ENCODE results near the gene GALNT17. TPM values are rescaled to one million over a fixed set of nuclear protein-coding genes. Genes with fewer than 3 reads are reported as not detected.

Gene GALNT17
- total RNA-seq, 6 donors from 2014 or later, result 5.3 to 26.2 (median 10.1) TPM

- Histone ChIP-seq H3K4me3 (no peak overlapping the region), H3K36me3 (no peaks in the 10 kb centered on the region), H3K27ac (no peak overlapping the region), H3K9me3 (no peaks in the 10 kb centered on the region), H3K4me1 (peaks cover 0 to 6% (median 0%) of the 10 kb centered on the region in 4 donors), H3K27me3 (no peaks in the 10 kb centered on the region)
- TF ChIP-seq POLR2A (IDR thresholded peaks at IDR 0.05) (no peak), CTCF (IDR thresholded peaks at IDR 0.05) (no peak), EP300 (IDR thresholded peaks at IDR 0.05) (no peak), POLR2AphosphoS5 (IDR thresholded peaks at IDR 0.05) (no peak)
- 73% methylated on average over 12 of the region's 12 CpGs for WGBS, 2 donors
- peak in 1 of 2 donors; percentile 23 for DNase-seq
- peak in 1 of 2 donors; percentile 34 for ATAC-seq (ENCODE audit: low FRiP score in 2 of 2)
Observed at GRCh38 chr7:71687286-71687685, 555.3 kb downstream of the GALNT17 start.

DNA sequence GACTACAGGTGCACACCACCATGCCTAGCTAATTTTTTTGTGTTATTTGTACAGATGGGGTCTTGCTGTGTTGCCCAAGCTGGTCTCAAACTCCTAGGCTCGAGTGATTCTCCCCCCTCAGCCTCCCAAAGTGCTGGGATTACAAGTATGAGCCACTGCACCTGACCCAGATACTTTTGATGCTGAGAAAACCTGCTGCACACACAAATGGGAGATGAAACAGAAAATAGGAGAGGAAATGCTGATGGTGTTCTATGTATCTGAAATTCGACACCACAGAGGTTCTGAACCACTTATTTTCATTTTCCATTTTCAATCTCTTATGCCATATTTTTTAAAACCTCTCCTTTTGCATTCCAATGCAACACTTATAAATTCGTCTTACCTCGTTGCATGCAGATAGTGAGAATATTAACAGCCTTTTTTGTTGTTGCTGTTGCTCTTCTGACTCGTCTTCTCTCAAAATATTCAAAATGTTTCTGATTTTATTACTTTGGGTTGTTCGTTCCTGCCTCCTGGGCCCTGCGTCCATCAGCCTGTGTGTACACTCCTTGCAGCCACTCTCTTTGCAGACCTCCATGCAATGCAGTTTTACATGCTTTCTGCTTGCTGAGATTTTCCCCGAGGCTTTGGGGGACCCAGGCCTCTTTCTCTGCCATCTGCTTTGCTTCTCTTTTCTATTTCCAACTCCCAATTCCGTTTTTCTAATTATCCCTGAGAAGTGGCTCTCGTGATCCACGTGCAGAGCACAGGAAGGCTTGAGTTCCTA lies 556.1 kb downstream of the GALNT17 start:
- 63% methylated on average over 11 of the region's 11 CpGs for WGBS, 2 donors
- ATAC-seq (ENCODE audit: low FRiP score in 2 of 2) (no peak), DNase-seq (no peak)
- Histone ChIP-seq H3K4me1 (peaks cover 0 to 3% (median 0%) of the 10 kb centered on the region in 4 donors), H3K9me3 (no peaks in the 10 kb centered on the region), H3K27ac (no peak overlapping the region), H3K27me3 (no peaks in the 10 kb centered on the region), H3K36me3 (no peaks in the 10 kb centered on the region), H3K4me3 (no peak overlapping the region)
- TF ChIP-seq POLR2A (IDR thresholded peaks at IDR 0.05) (no peak), CTCF (IDR thresholded peaks at IDR 0.05) (no peak), EP300 (IDR thresholded peaks at IDR 0.05) (no peak), POLR2AphosphoS5 (IDR thresholded peaks at IDR 0.05) (no peak)

- H3K27me3 ChIP-seq, result no peaks in the 10 kb centered on the region
- DNase-seq, result no peak
- no peak for ATAC-seq (ENCODE audit: low FRiP score in 2 of 2)
- no peaks in the 10 kb centered on the region for H3K9me3 ChIP-seq
- no peak overlapping the region for H3K4me3 ChIP-seq
- no peak overlapping the region for H3K27ac ChIP-seq
- WGBS, 2 donors, result 47 to 48% methylated on average over 1 of the region's 1 CpG
- H3K36me3 ChIP-seq, result no peaks in the 10 kb centered on the region
- H3K4me1 ChIP-seq, result no peaks in the 10 kb centered on the region
- no peak for TF ChIP-seq POLR2AphosphoS5 (IDR thresholded peaks at IDR 0.05)
- no peak for TF ChIP-seq CTCF (IDR thresholded peaks at IDR 0.05)
- no peak for TF ChIP-seq POLR2A (IDR thresholded peaks at IDR 0.05)
- no peak for TF ChIP-seq EP300 (IDR thresholded peaks at IDR 0.05)
Observed at GRCh38 chr7:71691538-71691937, 559.6 kb downstream of the GALNT17 start.

DNA sequence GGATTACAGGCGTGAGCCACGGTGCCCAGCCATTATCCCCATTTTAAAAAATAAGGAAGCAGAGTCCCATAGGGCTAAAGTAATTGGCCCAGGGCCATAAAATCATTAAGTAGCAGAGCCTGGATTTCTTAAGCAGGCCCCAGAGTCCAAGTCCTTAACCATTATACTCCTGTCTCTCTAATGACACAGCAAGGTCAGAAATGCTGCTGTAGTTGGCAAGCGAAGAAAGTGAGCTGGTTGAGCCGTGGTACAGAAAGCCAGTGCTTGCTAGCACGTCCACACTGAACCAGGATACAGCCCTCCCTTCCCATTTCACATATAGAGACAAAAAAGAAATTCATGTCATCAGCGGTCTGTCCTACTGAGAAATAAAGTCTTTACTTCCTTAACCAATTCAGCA lies 562.7 kb downstream of the GALNT17 start:
- WGBS, 2 donors, result 67 to 74% methylated on average over 6 of the region's 6 CpGs
- TF ChIP-seq POLR2AphosphoS5 (IDR thresholded peaks at IDR 0.05) (no peak), EP300 (IDR thresholded peaks at IDR 0.05) (no peak), POLR2A (IDR thresholded peaks at IDR 0.05) (no peak), CTCF (IDR thresholded peaks at IDR 0.05) (no peak)
- Histone ChIP-seq H3K4me1 (no peaks in the 10 kb centered on the region), H3K36me3 (no peaks in the 10 kb centered on the region), H3K27me3 (no peaks in the 10 kb centered on the region), H3K4me3 (no peak overlapping the region), H3K27ac (no peak overlapping the region), H3K9me3 (no peaks in the 10 kb centered on the region)
- DNase-seq, result no peak
- ATAC-seq (ENCODE audit: low FRiP score in 2 of 2), result no peak

DNA sequence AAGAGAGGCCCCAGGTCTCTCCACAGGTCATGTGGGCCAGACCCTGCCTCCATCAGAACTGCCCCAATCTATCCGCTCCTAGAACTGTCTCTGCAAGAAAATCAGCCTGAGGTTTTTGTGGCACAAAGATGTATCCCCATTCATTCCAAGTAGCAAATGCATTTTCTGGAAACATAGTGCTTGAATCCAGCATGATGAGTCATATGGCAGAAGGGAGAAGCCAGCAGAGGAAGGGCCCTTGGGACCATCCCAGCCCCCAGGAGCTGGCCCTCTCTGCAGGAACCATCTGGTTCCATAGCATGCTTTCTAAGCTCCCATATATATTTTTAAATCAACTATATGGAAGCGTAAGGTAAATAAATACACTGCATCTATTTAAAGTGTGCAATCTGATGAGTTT lies 563.2 kb downstream of the GALNT17 start:
- DNase-seq, result no peak
- 81 to 90% methylated on average over 2 of the region's 2 CpGs for WGBS, 2 donors
- no peak overlapping the region for H3K27ac ChIP-seq
- H3K9me3 ChIP-seq, result no peaks in the 10 kb centered on the region
- no peak for ATAC-seq (ENCODE audit: low FRiP score in 2 of 2)
- TF ChIP-seq POLR2A (IDR thresholded peaks at IDR 0.05) (no peak), POLR2AphosphoS5 (IDR thresholded peaks at IDR 0.05) (no peak), EP300 (IDR thresholded peaks at IDR 0.05) (no peak), CTCF (IDR thresholded peaks at IDR 0.05) (no peak)
- H3K27me3 ChIP-seq, result no peaks in the 10 kb centered on the region
- H3K36me3 ChIP-seq, result no peaks in the 10 kb centered on the region
- no peaks in the 10 kb centered on the region for H3K4me1 ChIP-seq
- H3K4me3 ChIP-seq, result no peak overlapping the region

All from upper lobe of left lung (tissue), 6 donors.